Femur (tissue), 1 donor: ENCODE measurements around the gene CLIP2.
"Not testable (repeated sequence)": the region's sequence is repeated elsewhere in the genome, so short reads cannot be mapped to it uniquely, and the experiment has no call there.

Source experiments
- DNase-seq: peaks from one replicate; pipeline ENCODE4 v3.0.0-alpha.2; 2017

CLIP2 gene

GRCh38 chr7:74289018-74289658, at the start of gene CLIP2:
TSS of gene CLIP2 (plus strand) at chr7:74289407. CDS start at chr7:74317547, 28,140 bp downstream.
- peak; percentile 94 for DNase-seq

- no peak for DNase-seq
Observed at GRCh38 chr7:74240482-74240881, 48.7 kb upstream of the CLIP2 start.

- DNase-seq, result no peak
Observed at GRCh38 chr7:74242122-74242443, 47.1 kb upstream of the CLIP2 start.

- no peak for DNase-seq
Observed at GRCh38 chr7:74246497-74246896, 42.7 kb upstream of the CLIP2 start.

- no peak for DNase-seq
Observed at GRCh38 chr7:74248156-74248555, 41.1 kb upstream of the CLIP2 start.

- DNase-seq, result not testable (repeated sequence)
Observed at GRCh38 chr7:74249058-74249457, 40.1 kb upstream of the CLIP2 start.

GRCh38 chr7:74252893-74253292, 36.3 kb upstream of the CLIP2 start:
- no peak for DNase-seq

- no peak for DNase-seq
Observed at GRCh38 chr7:74253331-74253730, 35.9 kb upstream of the CLIP2 start.

GRCh38 chr7:74253835-74254128, 35.4 kb upstream of the CLIP2 start:
- DNase-seq, result no peak

- peak; percentile 99 for DNase-seq
Observed at GRCh38 chr7:74254129-74254857, 34.9 kb upstream of the CLIP2 start, which contains the start of gene RFC2. TSS of gene RFC2 (minus strand) at chr7:74254399. CDS start at chr7:74254383, 16 bp downstream.

GRCh38 chr7:74254858-74255379, 34.3 kb upstream of the CLIP2 start:
- DNase-seq, result no peak

GRCh38 chr7:74255461-74255860, 33.7 kb upstream of the CLIP2 start:
- DNase-seq, result not testable (repeated sequence)

GRCh38 chr7:74256491-74257408, 32.5 kb upstream of the CLIP2 start:
- DNase-seq, result peak; percentile 76

- no peak for DNase-seq
Observed at GRCh38 chr7:74258639-74259038, 30.6 kb upstream of the CLIP2 start.

GRCh38 chr7:74262639-74263398, 26.4 kb upstream of the CLIP2 start:
- DNase-seq, result peak; percentile 36

GRCh38 chr7:74263399-74264120, 25.6 kb upstream of the CLIP2 start:
- DNase-seq, result no peak

- no peak for DNase-seq
Observed at GRCh38 chr7:74266191-74266963, 22.8 kb upstream of the CLIP2 start.

- no peak for DNase-seq
Observed at GRCh38 chr7:74267756-74268565, 21.2 kb upstream of the CLIP2 start.

- DNase-seq, result peak; percentile 80
Observed at GRCh38 chr7:74269757-74270277, 19.4 kb upstream of the CLIP2 start.

- DNase-seq, result no peak
Observed at GRCh38 chr7:74271742-74272141, 17.5 kb upstream of the CLIP2 start.
